OCI-LY3 (cell line): ENCODE data around the gene CEBPE.

Experiments
- H2AFZ ChIP-seq: fragments of 200-600, 300-600 bp; shearing (Covaris generic); 2 replicates; pipeline ENCODE4 v1.6.0; 2014; ENCODE audit warnings: antibody characterized with exemption, low read depth, low read length
- H3K27ac ChIP-seq: fragments of 200-600, 300-600 bp; sonication (generic); 2 replicates; pipeline ENCODE4 v1.5.1; 2014; ENCODE audit warnings: mild to moderate bottlenecking, low read length, moderate library complexity, mixed read lengths
- H3K27me3 ChIP-seq: fragments of 200-600, 300-600 bp; sonication (generic); 2 replicates; pipeline ENCODE4 v1.6.1; 2014; ENCODE audit warnings: low read depth, low read length, mixed read lengths
- H3K36me3 ChIP-seq: fragments of 200-600, 300-600 bp; sonication (generic); replicated peaks from 2 replicates; pipeline ENCODE3; 2014; ENCODE audit warnings: low read depth, low read length, mixed read lengths
- H3K4me1 ChIP-seq: fragments of 300-600, 200-600 bp; sonication (generic); 2 replicates; pipeline ENCODE4 v1.6.1; 2014; ENCODE audit warnings: low read length, mixed read lengths
- H3K4me2 ChIP-seq: fragments of 200-600, 300-600 bp; sonication (generic); 2 replicates; pipeline ENCODE4 v1.6.1; 2014; ENCODE audit warnings: low read length, mixed read lengths
- H3K4me3 ChIP-seq: fragments of 300-600, 200-600 bp; sonication (generic); 2 replicates; pipeline ENCODE4 v1.5.1; 2014; ENCODE audit warnings: antibody characterized with exemption, mild to moderate bottlenecking, low read length, moderate library complexity
- H3K79me2 ChIP-seq: fragments of 300-600, 200-600 bp; shearing (Covaris generic); 2 replicates; pipeline ENCODE4 v1.6.1; 2014; ENCODE audit warnings: mild to moderate bottlenecking, low read length, mixed read lengths
- H3K9ac ChIP-seq: fragments of 300-600, 200-600 bp; shearing (Covaris generic); 2 replicates; pipeline ENCODE4 v1.6.0; 2014; ENCODE audit warnings: mild to moderate bottlenecking, low read length, moderate library complexity
- H3K9me3 ChIP-seq: fragments of 200-600, 300-600 bp; shearing (Covaris generic); 2 replicates; pipeline ENCODE4 v1.6.1; 2014; ENCODE audit warnings: low read length, mixed read lengths; ENCODE audit not compliant: insufficient read depth
- H4K20me1 ChIP-seq: fragments of 200-600, 300-600 bp; sonication (generic); 2 replicates; pipeline ENCODE4 v1.6.1; 2016; ENCODE audit warnings: low read length, mixed read lengths; ENCODE audit not compliant: insufficient read depth
- EZH2phosphoT487 ChIP-seq: fragments of 200-600 bp; shearing (Covaris generic); IDR thresholded peaks from 2 replicates; pipeline ENCODE4 v1.6.1; 2018; ENCODE audit warnings: antibody characterized with exemption, mixed run types, low read depth
- TF ChIP-seq, protein P1 (sequence below): fragments of 200-600, 300-600 bp; sonication (generic); IDR thresholded peaks from 2 replicates; pipeline ENCODE4 v1.5.1; 2014; ENCODE audit warnings: antibody characterized with exemption, low read length, low read depth

CEBPE gene

DNA sequence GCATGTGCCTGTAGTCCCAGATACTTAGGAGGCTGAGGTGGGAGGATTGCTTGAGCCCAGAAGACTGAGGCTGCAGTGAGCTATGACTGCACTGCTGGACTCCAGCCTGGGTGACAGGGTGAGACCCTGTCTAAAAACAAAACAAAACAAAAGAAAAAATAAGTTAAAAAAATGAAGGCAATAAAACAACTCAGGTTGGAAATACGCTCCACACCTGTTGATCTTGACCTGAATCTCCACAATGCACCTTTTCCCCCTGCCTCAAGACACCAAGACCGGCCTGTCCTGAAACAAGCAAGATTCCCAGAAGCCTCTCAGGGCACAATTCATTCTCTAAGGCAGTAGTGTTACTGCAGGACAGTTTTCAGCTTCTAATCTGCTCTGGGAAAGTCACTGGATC is 20.8 kb upstream of the CEBPE start:
- no peak overlapping the region for H3K9ac ChIP-seq
- no peaks in the 10 kb centered on the region for H3K36me3 ChIP-seq
- H3K4me3 ChIP-seq: no peak overlapping the region
- H2AFZ ChIP-seq: no peak overlapping the region
- H4K20me1 ChIP-seq: no peaks in the 10 kb centered on the region
- peaks cover 13% of the 10 kb centered on the region for H3K27me3 ChIP-seq
- TF ChIP-seq, protein P1, sequence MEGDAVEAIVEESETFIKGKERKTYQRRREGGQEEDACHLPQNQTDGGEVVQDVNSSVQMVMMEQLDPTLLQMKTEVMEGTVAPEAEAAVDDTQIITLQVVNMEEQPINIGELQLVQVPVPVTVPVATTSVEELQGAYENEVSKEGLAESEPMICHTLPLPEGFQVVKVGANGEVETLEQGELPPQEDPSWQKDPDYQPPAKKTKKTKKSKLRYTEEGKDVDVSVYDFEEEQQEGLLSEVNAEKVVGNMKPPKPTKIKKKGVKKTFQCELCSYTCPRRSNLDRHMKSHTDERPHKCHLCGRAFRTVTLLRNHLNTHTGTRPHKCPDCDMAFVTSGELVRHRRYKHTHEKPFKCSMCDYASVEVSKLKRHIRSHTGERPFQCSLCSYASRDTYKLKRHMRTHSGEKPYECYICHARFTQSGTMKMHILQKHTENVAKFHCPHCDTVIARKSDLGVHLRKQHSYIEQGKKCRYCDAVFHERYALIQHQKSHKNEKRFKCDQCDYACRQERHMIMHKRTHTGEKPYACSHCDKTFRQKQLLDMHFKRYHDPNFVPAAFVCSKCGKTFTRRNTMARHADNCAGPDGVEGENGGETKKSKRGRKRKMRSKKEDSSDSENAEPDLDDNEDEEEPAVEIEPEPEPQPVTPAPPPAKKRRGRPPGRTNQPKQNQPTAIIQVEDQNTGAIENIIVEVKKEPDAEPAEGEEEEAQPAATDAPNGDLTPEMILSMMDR: no peak
- TF ChIP-seq EZH2phosphoT487: no peak
- no peaks in the 10 kb centered on the region for H3K9me3 ChIP-seq
- H3K27ac ChIP-seq: no peak overlapping the region
- H3K4me1 ChIP-seq: no peaks in the 10 kb centered on the region
- H3K4me2 ChIP-seq: no peak overlapping the region
- no peaks in the 10 kb centered on the region for H3K79me2 ChIP-seq

DNA sequence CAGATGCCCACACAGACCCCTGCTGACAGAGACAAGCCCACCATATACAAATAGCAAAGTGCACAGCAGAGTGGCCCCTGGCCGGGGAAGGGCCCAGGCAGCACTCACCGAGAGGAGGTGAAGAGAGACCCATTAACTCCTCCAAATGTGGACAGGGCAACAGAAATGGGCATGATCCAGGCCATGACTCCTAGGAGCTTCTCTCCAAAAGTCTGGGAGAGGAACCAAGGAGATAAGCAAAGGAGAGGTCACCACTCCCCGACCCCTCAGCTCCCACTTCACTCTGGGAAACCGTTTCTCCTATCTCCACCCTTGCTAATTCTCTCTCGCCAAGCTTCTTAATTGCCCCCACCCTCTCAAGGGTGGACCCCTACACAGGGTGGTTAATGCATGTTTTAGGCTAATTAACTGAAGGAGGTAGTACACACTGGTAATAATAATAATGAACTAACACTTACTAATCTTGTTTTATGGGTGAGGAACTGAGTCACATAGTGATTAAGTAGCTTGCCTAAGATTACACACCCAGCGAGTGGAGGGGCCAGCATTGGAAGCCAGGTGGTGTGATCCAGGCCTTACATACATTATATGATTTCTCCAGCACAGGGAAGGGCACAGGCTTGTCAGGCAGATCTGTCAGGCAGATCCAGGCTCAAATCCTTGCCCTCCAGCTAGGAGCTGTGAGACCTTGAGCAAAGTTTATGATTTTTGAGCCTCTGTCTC is 18.9 kb upstream of the CEBPE start:
- Histone ChIP-seq H2AFZ (no peak overlapping the region), H3K4me3 (no peak overlapping the region), H4K20me1 (no peaks in the 10 kb centered on the region), H3K27me3 (peaks cover 4% of the 10 kb centered on the region), H3K79me2 (no peaks in the 10 kb centered on the region), H3K9ac (no peak overlapping the region), H3K27ac (no peak overlapping the region), H3K4me2 (no peak overlapping the region), H3K9me3 (no peaks in the 10 kb centered on the region), H3K36me3 (no peaks in the 10 kb centered on the region), H3K4me1 (no peaks in the 10 kb centered on the region)
- no peak for TF ChIP-seq EZH2phosphoT487
- TF ChIP-seq, protein P1: no peak

DNA sequence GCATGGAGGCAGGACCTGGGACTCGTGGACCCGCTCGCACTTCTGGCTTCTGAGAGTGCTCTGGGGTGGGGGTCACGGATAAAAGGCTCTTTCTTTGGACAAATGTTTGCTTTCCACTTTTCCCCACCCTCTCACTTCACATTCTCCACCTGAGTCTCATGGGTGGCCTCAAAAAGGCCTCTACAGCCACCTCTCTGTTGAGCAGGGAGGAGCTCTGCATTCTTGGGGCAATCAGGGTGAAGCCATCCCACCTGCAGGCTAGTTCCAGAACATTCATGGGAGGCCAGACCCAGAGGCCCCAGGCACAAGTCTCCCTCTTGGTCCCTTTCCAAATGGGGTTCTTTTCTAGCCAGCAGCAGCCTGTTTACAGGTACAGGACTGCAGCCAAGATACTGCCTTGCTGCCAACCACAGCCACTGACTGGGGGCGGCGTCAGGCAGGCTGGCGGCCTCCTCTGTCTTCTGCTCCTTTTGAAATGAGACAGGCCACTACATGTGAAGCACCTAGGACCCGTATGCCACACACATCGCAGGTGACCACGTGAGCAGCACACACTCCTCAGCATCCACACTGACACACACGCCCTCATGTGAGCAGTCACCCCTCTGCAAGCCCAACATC is 18.2 kb upstream of the CEBPE start:
- H3K36me3 ChIP-seq: no peaks in the 10 kb centered on the region
- no peak overlapping the region for H3K4me3 ChIP-seq
- no peak overlapping the region for H3K27ac ChIP-seq
- no peaks in the 10 kb centered on the region for H3K9me3 ChIP-seq
- no peaks in the 10 kb centered on the region for H4K20me1 ChIP-seq
- H3K4me2 ChIP-seq: no peak overlapping the region
- TF ChIP-seq, protein P1: no peak
- TF ChIP-seq EZH2phosphoT487: no peak
- H3K79me2 ChIP-seq: no peaks in the 10 kb centered on the region
- no peak overlapping the region for H2AFZ ChIP-seq
- no peaks in the 10 kb centered on the region for H3K27me3 ChIP-seq
- no peaks in the 10 kb centered on the region for H3K4me1 ChIP-seq
- H3K9ac ChIP-seq: no peak overlapping the region

DNA sequence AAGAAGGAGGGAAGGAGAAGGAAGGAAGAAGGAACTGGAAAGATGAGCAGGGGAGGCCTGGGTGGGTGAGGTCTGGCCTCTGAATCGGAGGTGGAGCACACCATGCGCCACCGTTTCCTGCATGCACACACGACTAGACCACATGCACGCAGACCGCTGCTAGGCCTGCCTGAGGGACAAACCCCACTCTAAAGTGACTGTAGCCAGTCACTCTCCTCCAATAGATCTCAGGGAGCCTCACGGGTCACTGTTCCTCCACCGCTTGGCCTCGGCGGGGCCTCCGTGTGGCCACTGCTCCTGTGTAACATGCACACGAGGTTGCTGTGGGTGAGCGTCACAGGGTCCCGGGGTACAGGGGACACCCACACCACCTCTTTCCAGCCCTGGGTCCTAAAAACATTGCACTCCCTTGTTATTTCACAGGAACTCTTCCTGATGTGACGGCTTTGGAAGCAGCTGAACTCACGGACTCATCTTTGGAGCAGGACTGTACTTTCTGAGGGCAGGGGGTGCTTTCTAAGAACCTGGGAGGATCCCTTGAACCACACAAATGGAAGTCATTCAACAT is 17.6 kb upstream of the CEBPE start:
- Histone ChIP-seq H3K4me3 (no peak overlapping the region), H3K9me3 (no peaks in the 10 kb centered on the region), H4K20me1 (no peaks in the 10 kb centered on the region), H3K79me2 (no peaks in the 10 kb centered on the region), H3K36me3 (no peaks in the 10 kb centered on the region), H3K4me1 (no peaks in the 10 kb centered on the region), H3K27ac (no peak overlapping the region), H2AFZ (no peak overlapping the region), H3K4me2 (no peak overlapping the region), H3K27me3 (no peaks in the 10 kb centered on the region), H3K9ac (no peak overlapping the region)
- TF ChIP-seq, protein P1: no peak
- no peak for TF ChIP-seq EZH2phosphoT487
